ENCODE data around the gene THRAP3.

THRAP3 gene

GRCh38 chr1:36276688-36277087, 52.4 kb downstream of the THRAP3 start:
- TF ChIP-seq, protein P1, sequence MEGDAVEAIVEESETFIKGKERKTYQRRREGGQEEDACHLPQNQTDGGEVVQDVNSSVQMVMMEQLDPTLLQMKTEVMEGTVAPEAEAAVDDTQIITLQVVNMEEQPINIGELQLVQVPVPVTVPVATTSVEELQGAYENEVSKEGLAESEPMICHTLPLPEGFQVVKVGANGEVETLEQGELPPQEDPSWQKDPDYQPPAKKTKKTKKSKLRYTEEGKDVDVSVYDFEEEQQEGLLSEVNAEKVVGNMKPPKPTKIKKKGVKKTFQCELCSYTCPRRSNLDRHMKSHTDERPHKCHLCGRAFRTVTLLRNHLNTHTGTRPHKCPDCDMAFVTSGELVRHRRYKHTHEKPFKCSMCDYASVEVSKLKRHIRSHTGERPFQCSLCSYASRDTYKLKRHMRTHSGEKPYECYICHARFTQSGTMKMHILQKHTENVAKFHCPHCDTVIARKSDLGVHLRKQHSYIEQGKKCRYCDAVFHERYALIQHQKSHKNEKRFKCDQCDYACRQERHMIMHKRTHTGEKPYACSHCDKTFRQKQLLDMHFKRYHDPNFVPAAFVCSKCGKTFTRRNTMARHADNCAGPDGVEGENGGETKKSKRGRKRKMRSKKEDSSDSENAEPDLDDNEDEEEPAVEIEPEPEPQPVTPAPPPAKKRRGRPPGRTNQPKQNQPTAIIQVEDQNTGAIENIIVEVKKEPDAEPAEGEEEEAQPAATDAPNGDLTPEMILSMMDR (IDR thresholded peaks at IDR 0.05; ENCODE audit: low read depth, low read length): no peak
- no peak overlapping the region for H3K4me3 ChIP-seq (ENCODE audit: low read depth, low read length)

DNA sequence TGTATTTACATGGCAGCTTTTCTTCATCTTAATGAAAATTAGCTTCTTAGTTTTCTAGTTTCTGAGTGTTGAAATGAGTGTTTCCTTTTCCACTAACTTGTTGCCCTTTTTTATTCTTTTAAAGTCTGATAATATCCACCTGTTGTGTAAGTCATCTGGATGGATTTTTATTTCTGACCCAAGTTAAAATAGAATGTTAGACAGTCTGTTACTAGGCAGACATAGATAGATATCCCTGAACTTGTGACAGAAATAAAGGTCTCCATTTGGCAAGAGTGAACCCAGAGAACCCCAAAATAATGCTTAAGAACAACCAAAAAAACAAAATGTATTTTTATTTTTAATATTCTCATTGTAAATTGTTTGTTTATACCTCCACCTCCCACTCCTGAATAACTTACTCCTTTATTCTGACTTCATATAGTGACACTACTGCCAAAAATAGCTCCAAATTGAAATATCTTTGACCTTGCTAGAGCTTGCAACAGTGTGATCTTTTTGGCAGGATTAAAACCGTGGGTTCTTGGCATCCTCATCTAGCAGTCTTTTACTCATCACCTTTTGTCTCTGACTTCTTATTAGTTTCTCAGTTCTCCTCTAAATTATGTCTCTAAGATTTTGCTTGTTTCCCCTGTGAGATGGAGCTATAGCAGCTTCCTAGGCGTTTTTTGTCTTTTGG, 55.0 kb downstream of the THRAP3 start:
- TF ChIP-seq, protein P1 (IDR thresholded peaks at IDR 0.05; ENCODE audit: low read depth, low read length): no peak
- no peak overlapping the region for H3K4me3 ChIP-seq (ENCODE audit: low read depth, low read length)

DNA sequence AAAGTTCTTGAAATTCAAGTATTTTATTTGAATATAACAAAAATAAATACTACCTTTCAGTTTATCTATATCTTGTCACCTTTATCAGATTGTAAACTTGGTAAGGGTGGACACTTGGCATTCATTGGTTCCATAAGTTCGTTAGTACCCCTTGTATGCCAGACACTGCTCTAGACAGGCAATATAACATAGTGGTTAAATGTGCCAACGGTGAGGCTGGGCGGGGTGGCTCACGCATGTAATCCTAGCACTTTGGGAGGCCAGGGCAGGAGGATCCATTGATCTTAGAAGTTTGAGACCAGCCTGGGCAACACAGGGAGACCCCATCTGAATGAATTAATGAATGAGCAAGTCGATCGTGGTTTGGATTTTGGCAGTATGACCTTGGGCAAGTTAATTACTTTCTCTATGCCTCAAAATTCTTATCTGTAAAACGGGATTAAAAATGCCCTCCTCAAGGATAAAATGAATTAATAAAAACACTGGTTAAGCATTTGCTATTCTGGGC, 55.6 kb downstream of the THRAP3 start:
- TF ChIP-seq, protein P1 (IDR thresholded peaks at IDR 0.05; ENCODE audit: low read depth, low read length): no peak
- no peak overlapping the region for H3K4me3 ChIP-seq (ENCODE audit: low read depth, low read length)

- no peak overlapping the region for H3K4me3 ChIP-seq (ENCODE audit: low read depth, low read length)
- TF ChIP-seq, protein P1 (IDR thresholded peaks at IDR 0.05; ENCODE audit: low read depth, low read length): no peak
Measured at GRCh38 chr1:36284061-36284460, 59.8 kb downstream of the THRAP3 start.

DNA sequence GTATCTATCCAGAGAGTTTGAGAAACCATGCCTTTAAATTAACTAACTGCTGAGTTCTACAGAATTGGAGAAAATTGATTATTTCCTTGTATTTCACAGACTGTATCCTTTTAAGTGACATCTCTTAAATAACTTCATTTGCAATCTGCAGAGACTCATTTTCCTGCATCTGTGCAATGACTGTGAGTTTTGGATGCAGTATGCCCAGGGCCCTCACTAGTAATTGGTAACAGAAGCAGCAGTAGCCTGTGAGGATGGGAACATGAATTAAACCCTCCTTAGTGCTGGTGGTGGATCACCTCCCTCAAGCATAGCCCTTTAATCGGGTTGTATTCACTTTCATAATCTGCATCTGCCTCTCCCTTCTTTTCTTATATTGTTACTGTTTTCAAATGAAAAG, 60.3 kb downstream of the THRAP3 start:
- TF ChIP-seq, protein P1 (IDR thresholded peaks at IDR 0.05; ENCODE audit: low read depth, low read length): no peak
- H3K4me3 ChIP-seq (ENCODE audit: low read depth, low read length): no peak overlapping the region

DNA sequence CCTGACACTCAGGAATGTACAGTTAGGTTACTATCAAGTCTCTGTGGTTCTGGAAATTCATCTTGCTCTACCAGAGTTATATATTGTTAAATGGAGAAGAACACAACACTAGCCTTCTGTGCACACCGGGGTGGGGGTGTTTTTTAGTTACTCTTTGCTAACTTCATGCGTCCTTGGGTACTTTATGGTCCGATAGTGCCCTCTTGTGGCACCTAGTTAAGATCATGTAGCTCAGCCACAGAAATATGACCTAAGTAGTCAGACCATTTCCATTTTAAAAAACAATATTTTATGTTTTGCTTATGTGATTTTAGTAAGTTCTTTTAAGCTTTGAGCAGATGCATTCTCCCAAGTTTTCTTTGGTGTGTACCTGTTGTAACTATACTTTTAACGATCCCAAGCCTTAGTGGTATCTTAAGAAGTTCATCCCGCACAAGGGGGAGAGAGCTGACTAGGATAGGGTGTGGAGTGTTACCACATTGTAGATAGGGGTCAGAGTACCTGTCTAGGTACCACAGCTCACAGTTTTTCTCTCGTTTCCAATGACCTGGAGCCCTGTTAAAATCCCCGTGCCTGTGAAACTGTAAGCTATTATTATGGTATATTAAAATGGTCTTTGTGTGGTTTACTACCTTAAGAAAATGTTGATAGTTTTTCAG, 61.3 kb downstream of the THRAP3 start:
- H3K4me3 ChIP-seq (ENCODE audit: low read depth, low read length): no peak overlapping the region
- TF ChIP-seq, protein P1 (IDR thresholded peaks at IDR 0.05; ENCODE audit: low read depth, low read length): peak; percentile 44

- no peak overlapping the region for H3K4me3 ChIP-seq (ENCODE audit: low read depth, low read length)
- TF ChIP-seq, protein P1 (IDR thresholded peaks at IDR 0.05; ENCODE audit: low read depth, low read length): no peak
Measured at GRCh38 chr1:36286802-36287201, 62.6 kb downstream of the THRAP3 start.

All from WI38 (cell line).